A673 (cell line): ENCODE measurements around the gene CABLES1. TPM values are rescaled to one million over a fixed set of nuclear protein-coding genes. Genes with fewer than 3 reads are reported as not detected.

Source experiments
- BruUV-seq: library from RNA; stranded (reverse); fragments of 400-500 nt; replicated peaks from 2 replicates; lab custom pipeline; 2021; lab: Mats Ljungman, UMichigan
- CTCF ChIA-PET: fragments of 300-600 bp; sonication (Branson Sonifier 250); formaldehyde crosslinking; loops from one replicate; lab custom pipeline; 2022; ENCODE audit warnings: antibody characterized with exemption; lab: Charles Lee
- POLR2A ChIA-PET: fragments of 300-600 bp; sonication (Branson Sonifier 250); formaldehyde crosslinking; loops from one replicate; lab custom pipeline; 2022; ENCODE audit warnings: antibody characterized with exemption; ENCODE audit not compliant: low non-redundant PET; lab: Charles Lee
- DNase-seq: peaks from one replicate; pipeline ENCODE4 v3.0.0-alpha.2; 2015; ENCODE audit warnings: low spot score
- H3K27ac ChIP-seq: fragments of 200-600 bp; sonication (generic); 2 replicates; pipeline ENCODE4 v1.5.1; 2016; ENCODE audit warnings: mixed run types, low read depth, mild to moderate bottlenecking, mixed read lengths, antibody characterized with exemption, low read length; ENCODE audit not compliant: poor library complexity, severe bottlenecking
- H3K27me3 ChIP-seq: fragments of 200-600 bp; sonication (generic); replicated peaks from 2 replicates; pipeline ENCODE4 v1.6.1; 2017; ENCODE audit warnings: mixed run types, low read depth, mild to moderate bottlenecking, mixed read lengths, antibody characterized with exemption, low read length; ENCODE audit not compliant: insufficient read depth, poor library complexity
- H3K36me3 ChIP-seq: fragments of 200-600 bp; sonication (generic); 2 replicates; pipeline ENCODE4 v1.6.1; 2016; ENCODE audit warnings: mixed run types, mild to moderate bottlenecking, mixed read lengths, antibody characterized with exemption, low read length; ENCODE audit not compliant: insufficient read depth, poor library complexity, severe bottlenecking
- H3K4me1 ChIP-seq: fragments of 200-600 bp; sonication (generic); 2 replicates; pipeline ENCODE4 v1.6.1; 2017; ENCODE audit warnings: mixed run types, mild to moderate bottlenecking, mixed read lengths, antibody characterized with exemption, low read length; ENCODE audit not compliant: insufficient read depth, poor library complexity, severe bottlenecking
- H3K4me3 ChIP-seq: fragments of 200-600 bp; sonication (generic); 2 replicates; pipeline ENCODE4 v1.5.1; 2016; ENCODE audit warnings: low read depth, mixed run types, mild to moderate bottlenecking, mixed read lengths, low read length; ENCODE audit not compliant: poor library complexity, severe bottlenecking
- H3K9me3 ChIP-seq: fragments of 200-600 bp; sonication (generic); 2 replicates; pipeline ENCODE4 v1.6.1; 2016; ENCODE audit warnings: mixed run types, low read depth, mild to moderate bottlenecking, mixed read lengths, antibody characterized with exemption, low read length; ENCODE audit not compliant: poor library complexity, severe bottlenecking
- CTCF ChIP-seq: fragments of 300-800, 200-600 bp; sonication (generic); conservative IDR thresholded peaks from 2 replicates; pipeline ENCODE4 v1.5.1; 2017; ENCODE audit warnings: low read depth, mild to moderate bottlenecking, antibody characterized with exemption, low read length, moderate library complexity, mixed read lengths
- EZH2 ChIP-seq: fragments of 200-600 bp; sonication (generic); IDR thresholded peaks from 2 replicates; pipeline ENCODE4 v1.6.1; 2017; ENCODE audit warnings: borderline replicate concordance, low read depth, mild to moderate bottlenecking, mixed read lengths, antibody characterized with exemption, low read length; ENCODE audit not compliant: poor library complexity, severe bottlenecking
- intact Hi-C: fragments of 100-400 bp; cut with micrococcal nuclease; formaldehyde crosslinking; loops from one replicate; pipeline ENCODE4 v1.10.0; 2022; ENCODE audit not compliant: unreplicated experiment
- total RNA-seq: library from RNA; stranded (reverse); gene quantifications from 2 replicates; pipeline ENCODE4 v1.2.3, GENCODE V29; 2021

Gene CABLES1
- total RNA-seq, 1 experiment from 2014 or later = 7.2 TPM

- ChIA-PET CTCF (no interaction called here), POLR2A (no interaction called here)
- no peak for DNase-seq
- Histone ChIP-seq H3K27ac (no peak overlapping the region), H3K9me3 (no peaks in the 10 kb centered on the region), H3K4me1 (no peaks in the 10 kb centered on the region), H3K36me3 (no peaks in the 10 kb centered on the region), H3K27me3 (no peaks in the 10 kb centered on the region), H3K4me3 (no peak overlapping the region)
- no TSS peak for BruUV-seq
- TF ChIP-seq CTCF (no peak), EZH2 (no peak)
- intact Hi-C loops = no loop called here
Observed at GRCh38 chr18:23177433-23178072, 42.3 kb downstream of the CABLES1 start.

GRCh38 chr18:23178201-23178600 lies 42.9 kb downstream of the CABLES1 start:
- no peak overlapping the region for H3K27ac ChIP-seq
- ChIA-PET CTCF (no interaction called here), POLR2A (no interaction called here)
- no peak overlapping the region for H3K4me3 ChIP-seq
- BruUV-seq = no TSS peak
- no peaks in the 10 kb centered on the region for H3K4me1 ChIP-seq
- H3K36me3 ChIP-seq = no peaks in the 10 kb centered on the region
- no peak for TF ChIP-seq EZH2
- TF ChIP-seq CTCF = no peak
- intact Hi-C loops = no loop called here
- no peaks in the 10 kb centered on the region for H3K27me3 ChIP-seq
- no peak for DNase-seq
- no peaks in the 10 kb centered on the region for H3K9me3 ChIP-seq

- Histone ChIP-seq H3K9me3 (no peaks in the 10 kb centered on the region), H3K27me3 (no peaks in the 10 kb centered on the region), H3K4me1 (no peaks in the 10 kb centered on the region), H3K27ac (no peak overlapping the region), H3K4me3 (no peak overlapping the region), H3K36me3 (no peaks in the 10 kb centered on the region)
- no peak for DNase-seq
- BruUV-seq = no TSS peak
- ChIA-PET CTCF (no interaction called here), POLR2A (no interaction called here)
- intact Hi-C loops = no loop called here
- TF ChIP-seq CTCF (no peak), EZH2 (no peak)
Observed at GRCh38 chr18:23178661-23179081, 43.4 kb downstream of the CABLES1 start.
